WTC11 (cell line): ENCODE measurements around the gene AQP1.

ENCODE experiments used
- CTCF ChIP-seq: fragments of 200-600 bp; IDR thresholded peaks from 2 replicates; pipeline ENCODE4 v1.8.0; 2022; ENCODE audit warnings: antibody characterized with exemption
- IRF2 ChIP-seq: sonication (generic); formaldehyde crosslinking; IDR thresholded peaks from 2 replicates; pipeline ENCODE4 v1.8.0; 2022; ENCODE audit warnings: low read depth, missing genetic modification reagents, borderline replicate concordance
- JAZF1 ChIP-seq: fragments of 250-450 bp; sonication (Bioruptor Pico); IDR thresholded peaks from 2 replicates; pipeline ENCODE4 v1.9.0; 2021; ENCODE audit warnings: moderate library complexity, mild to moderate bottlenecking, inconsistent platforms
- NR2C2 ChIP-seq: sonication (generic); formaldehyde crosslinking; IDR thresholded peaks from 2 replicates; pipeline ENCODE4 v1.8.0; 2022; ENCODE audit warnings: mild to moderate bottlenecking, missing genetic modification reagents
- TF ChIP-seq, protein P1 (sequence below): sonication (generic); formaldehyde crosslinking; IDR thresholded peaks from 2 replicates; pipeline ENCODE4 v1.8.1; 2022; ENCODE audit warnings: missing genetic modification reagents, borderline replicate concordance
- TF ChIP-seq, protein P2 (sequence below): sonication (generic); formaldehyde crosslinking; IDR thresholded peaks from 2 replicates; pipeline ENCODE4 v1.8.1; 2023; ENCODE audit warnings: mild to moderate bottlenecking, missing genetic modification reagents, borderline replicate concordance
- TF ChIP-seq, protein P3 (sequence below): fragments of 250-450 bp; sonication (Bioruptor Pico); IDR thresholded peaks from 2 replicates; pipeline ENCODE4 v1.9.0; 2021; ENCODE audit warnings: moderate library complexity, mild to moderate bottlenecking, inconsistent platforms, borderline replicate concordance

GRCh38 chr7:30866939-30867338 is 44.7 kb upstream of the AQP1 start:
- TF ChIP-seq CTCF (no peak), JAZF1 (no peak), NR2C2 (no peak), IRF2 (no peak)
- TF ChIP-seq, protein P1, sequence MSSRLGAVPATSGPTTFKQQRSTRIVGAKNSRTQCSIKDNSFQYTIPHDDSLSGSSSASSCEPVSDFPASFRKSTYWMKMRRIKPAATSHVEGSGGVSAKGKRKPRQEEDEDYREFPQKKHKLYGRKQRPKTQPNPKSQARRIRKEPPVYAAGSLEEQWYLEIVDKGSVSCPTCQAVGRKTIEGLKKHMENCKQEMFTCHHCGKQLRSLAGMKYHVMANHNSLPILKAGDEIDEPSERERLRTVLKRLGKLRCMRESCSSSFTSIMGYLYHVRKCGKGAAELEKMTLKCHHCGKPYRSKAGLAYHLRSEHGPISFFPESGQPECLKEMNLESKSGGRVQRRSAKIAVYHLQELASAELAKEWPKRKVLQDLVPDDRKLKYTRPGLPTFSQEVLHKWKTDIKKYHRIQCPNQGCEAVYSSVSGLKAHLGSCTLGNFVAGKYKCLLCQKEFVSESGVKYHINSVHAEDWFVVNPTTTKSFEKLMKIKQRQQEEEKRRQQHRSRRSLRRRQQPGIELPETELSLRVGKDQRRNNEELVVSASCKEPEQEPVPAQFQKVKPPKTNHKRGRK (CRISPR knock-in tag) = no peak
- TF ChIP-seq, protein P2, sequence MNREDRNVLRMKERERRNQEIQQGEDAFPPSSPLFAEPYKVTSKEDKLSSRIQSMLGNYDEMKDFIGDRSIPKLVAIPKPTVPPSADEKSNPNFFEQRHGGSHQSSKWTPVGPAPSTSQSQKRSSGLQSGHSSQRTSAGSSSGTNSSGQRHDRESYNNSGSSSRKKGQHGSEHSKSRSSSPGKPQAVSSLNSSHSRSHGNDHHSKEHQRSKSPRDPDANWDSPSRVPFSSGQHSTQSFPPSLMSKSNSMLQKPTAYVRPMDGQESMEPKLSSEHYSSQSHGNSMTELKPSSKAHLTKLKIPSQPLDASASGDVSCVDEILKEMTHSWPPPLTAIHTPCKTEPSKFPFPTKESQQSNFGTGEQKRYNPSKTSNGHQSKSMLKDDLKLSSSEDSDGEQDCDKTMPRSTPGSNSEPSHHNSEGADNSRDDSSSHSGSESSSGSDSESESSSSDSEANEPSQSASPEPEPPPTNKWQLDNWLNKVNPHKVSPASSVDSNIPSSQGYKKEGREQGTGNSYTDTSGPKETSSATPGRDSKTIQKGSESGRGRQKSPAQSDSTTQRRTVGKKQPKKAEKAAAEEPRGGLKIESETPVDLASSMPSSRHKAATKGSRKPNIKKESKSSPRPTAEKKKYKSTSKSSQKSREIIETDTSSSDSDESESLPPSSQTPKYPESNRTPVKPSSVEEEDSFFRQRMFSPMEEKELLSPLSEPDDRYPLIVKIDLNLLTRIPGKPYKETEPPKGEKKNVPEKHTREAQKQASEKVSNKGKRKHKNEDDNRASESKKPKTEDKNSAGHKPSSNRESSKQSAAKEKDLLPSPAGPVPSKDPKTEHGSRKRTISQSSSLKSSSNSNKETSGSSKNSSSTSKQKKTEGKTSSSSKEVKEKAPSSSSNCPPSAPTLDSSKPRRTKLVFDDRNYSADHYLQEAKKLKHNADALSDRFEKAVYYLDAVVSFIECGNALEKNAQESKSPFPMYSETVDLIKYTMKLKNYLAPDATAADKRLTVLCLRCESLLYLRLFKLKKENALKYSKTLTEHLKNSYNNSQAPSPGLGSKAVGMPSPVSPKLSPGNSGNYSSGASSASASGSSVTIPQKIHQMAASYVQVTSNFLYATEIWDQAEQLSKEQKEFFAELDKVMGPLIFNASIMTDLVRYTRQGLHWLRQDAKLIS (CRISPR knock-in tag) = no peak
- TF ChIP-seq, protein P3, sequence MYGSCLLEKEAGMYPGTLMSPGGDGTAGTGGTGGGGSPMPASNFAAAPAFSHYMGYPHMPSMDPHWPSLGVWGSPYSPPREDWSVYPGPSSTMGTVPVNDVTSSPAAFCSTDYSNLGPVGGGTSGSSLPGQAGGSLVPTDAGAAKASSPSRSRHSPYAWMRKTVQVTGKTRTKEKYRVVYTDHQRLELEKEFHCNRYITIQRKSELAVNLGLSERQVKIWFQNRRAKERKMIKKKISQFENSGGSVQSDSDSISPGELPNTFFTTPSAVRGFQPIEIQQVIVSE = no peak
